CD1c-positive myeloid dendritic cell (primary cell): Measurements from ENCODE around the gene KBTBD7.

ENCODE experiments used
- DNase-seq: peaks from one replicate; pipeline ENCODE4 v3.0.0-alpha.2; 2016; ENCODE audit errors: extremely low spot score

Gene KBTBD7, protein sequence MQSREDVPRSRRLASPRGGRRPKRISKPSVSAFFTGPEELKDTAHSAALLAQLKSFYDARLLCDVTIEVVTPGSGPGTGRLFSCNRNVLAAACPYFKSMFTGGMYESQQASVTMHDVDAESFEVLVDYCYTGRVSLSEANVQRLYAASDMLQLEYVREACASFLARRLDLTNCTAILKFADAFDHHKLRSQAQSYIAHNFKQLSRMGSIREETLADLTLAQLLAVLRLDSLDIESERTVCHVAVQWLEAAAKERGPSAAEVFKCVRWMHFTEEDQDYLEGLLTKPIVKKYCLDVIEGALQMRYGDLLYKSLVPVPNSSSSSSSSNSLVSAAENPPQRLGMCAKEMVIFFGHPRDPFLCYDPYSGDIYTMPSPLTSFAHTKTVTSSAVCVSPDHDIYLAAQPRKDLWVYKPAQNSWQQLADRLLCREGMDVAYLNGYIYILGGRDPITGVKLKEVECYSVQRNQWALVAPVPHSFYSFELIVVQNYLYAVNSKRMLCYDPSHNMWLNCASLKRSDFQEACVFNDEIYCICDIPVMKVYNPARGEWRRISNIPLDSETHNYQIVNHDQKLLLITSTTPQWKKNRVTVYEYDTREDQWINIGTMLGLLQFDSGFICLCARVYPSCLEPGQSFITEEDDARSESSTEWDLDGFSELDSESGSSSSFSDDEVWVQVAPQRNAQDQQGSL

DNA sequence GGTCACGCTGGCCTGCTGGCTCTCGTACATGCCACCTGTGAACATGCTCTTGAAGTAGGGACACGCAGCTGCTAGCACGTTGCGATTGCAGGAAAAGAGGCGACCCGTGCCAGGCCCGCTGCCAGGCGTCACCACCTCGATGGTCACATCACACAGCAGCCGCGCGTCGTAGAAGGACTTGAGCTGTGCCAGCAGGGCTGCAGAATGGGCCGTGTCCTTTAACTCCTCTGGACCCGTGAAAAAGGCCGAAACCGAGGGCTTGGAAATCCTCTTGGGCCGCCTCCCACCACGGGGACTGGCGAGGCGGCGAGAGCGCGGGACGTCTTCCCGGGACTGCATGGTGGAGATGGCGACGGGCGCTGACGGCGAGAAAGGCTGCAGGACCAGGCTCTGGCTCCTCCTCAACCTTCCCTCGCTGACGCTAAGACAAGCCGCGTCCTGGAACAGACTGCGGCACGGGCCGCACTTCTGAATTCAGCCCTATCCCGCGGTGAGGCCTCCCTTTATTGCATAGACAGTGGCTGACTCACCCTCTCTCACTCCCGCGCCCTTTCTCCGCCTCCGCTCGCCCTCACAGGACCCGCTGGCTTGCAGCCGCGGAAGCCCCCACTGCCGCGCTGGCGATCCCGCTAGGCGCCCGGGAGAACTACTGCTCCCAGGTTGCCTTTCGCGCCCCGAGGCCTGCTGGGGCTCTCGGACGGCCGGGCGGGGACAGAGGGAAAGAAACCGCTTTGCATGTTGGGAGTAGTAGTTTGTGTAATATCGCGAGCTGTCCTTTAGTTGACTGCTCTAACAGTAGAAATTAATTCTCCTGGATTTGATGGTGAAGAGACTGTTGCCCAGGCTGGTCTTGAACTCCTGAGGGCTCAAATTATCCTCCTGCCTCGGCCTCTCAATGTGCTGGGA lies at the start of gene KBTBD7:
TSS of gene KBTBD7 (minus strand) at position 651 of the 906 bp plus-strand sequence. CDS start at position 339, 312 bp downstream.
- peak; percentile 94 for DNase-seq

DNA sequence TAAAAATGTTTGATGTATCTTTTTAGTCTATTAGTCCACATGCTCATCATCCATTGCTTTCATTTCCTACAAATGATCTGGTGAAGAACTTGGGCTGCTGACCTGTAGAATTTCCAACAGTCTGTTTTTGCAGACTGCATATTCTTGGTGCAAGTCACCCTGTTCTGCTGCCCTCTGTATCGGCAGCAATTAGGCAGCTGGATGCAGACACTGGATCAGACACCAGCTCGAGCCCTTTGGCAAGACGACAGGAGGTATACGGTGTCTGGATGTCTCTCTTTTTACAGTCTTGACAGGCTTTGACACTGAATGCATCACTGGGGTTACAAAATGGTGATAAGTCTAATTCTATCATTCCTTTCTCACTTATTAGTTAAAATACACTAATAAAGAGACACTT lies 47.3 kb upstream of the KBTBD7 start:
- DNase-seq = no peak

DNA sequence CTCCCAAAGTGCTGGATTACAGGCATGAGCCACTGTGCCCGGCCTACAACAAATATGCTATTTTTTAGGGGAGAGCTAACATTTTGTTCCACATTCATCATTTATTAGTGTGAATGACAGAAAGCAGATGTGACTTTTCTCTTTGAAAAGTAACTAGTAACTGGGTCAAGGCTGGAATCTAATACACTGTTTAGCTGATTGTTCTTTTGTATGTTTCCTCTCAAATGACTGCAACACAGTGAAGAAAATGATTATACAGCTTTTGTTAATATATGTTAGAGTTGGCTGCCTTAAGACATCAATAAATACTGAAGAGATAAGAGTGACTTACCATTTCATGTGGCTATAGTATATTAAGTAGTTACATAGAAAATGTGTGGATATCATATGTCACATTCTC lies 42.0 kb upstream of the KBTBD7 start:
- DNase-seq = no peak

DNA sequence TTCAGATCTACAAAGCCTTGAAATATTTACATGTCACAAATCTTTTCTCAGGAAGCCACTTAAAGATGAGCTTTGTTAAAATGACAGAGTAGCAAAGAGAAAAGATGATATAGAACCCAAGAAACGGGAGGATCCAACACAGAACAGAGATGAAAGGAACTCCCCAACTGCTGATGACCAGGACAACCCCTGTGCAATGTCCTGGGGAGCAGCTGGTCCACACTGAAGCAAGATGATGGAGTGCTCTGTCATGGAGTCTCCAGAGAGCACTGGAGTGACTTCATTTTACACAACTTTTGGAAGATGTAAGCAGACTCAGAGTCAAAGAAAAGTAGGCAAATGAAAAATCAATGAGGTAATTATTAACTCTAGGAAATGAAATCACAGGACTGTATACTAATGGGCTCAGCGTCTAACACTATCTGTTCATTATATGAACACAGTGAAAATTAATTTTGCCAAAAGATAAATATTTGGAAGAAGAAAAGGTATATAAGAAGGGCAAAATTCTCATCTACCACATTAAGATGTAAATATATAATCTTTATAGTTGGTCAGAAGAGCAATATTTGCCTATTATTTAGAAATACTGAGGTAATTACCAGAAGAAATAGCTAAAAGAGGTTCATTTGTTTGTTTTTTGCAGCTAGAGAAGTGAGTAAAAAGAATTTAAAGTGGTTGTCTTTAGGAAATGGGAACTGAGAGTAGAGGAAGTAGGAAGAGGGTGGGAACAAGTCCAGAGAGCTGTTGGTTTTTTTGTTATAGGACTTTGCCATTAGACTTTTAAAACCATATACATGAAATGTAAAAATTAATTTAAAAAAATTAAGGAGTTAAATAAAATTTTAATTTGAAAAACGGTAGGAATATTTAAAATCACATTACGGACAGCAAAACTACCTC lies 38.5 kb upstream of the KBTBD7 start:
- DNase-seq = peak; percentile 48

DNA sequence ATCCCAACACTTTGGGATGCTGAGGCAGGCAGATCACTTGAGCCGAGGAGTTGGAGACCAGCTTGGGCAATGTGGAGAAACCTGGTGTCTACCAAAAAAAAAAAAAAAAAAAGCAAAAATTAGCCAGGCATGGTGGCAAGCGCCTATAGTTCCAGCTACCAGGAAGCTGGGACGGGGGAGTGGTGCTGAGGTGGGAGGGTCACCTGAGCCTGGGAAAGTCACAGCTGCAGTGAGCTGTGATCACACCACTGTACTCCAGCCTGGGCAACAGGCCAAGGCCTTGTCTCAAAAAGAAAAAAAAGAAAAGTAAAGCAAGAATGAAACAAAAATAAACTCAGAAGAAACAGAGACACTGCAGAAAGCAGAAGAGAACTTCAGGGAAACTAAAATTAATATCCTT lies 37.4 kb upstream of the KBTBD7 start:
- no peak for DNase-seq

DNA sequence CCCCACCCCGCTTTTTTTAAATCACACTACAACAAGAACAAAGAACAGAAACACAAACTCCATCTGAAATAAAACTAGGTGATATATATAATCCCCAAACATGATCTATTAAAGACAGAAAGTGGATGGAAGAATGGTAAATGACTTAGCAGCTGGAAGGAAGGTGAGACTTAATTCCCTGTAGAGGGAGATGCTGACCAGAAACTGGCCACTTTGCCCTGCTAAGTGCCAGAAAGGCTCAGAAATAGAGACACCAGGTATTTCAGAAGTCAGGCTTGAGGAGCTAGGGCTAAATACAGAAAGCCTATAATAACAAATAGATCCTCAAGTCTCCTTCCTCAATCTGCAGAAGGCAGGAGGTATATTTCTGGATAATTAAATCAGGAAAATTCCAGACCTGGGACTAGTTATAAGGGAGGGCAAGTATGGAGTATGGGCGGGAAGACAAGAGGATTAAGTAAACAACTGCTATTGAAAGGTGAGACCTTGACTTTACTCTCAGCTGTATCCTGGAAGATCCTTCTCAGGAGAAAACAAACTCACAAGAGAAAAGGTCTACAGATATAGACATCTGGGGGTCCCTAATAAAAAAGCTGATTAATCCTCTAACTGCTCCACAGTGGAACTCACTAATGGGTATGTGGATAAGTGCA lies 36.8 kb upstream of the KBTBD7 start:
- DNase-seq = no peak

DNA sequence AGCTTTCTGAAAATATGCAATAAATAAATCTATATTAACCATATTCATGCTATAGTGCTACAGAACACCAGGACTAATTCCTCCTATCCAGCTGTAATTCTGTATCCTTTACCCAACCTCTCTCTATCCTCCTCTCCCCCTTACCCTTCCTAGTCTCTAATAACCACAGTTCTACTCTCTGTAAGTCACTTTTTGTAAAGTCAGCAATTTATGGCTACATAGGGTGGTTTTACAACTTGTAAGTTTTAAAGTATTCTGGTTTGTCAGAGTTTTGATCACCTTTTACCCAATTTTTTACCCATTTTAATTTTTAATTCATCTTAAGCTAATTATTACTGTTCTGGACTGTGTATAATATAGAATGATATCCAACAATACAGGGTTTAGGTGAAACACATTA lies 35.0 kb upstream of the KBTBD7 start:
- no peak for DNase-seq

DNA sequence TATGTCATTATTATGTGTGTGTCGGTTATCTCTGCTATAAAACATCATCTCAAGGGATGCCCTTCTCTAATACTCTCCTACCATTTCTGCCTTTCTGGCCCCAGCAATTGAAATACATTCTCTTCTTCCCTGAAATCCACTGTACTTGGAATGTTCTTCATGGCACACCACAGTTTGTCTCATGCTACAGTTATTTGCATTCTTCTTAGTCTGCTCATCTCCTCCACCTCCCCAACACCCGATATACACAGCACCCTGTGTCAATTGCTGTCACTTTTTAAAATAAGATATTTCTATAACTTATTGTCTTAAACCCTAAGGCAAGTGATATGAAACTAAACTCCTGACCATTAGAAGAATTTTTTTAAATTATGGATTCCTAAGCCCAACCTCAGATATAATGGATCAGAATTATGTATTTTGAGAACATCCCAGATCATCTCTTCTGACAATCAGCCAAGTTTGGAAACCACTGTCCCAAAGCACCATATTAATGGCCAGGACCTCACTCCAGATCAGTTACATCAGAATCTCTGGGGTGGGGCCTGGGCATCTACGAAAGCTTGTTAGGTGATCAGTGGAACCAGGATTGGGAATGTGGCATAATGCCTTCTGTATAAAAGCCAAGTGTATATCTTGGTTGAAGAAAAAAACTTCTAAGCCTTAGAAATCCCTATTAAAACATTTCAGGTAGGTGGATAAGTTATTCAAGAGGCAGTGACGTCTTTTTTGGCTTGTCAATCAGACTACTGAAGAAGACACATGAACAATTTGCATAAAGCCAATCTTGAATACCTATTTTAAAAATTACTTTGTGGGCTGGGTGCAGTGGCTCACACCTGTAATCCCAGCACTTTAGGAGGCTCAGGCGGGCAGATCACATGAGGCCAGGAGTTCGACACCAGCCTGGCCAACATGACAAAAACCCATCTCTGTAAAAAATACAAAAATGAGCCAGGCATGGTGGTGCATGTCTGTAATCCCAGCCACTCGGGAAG lies 30.0 kb upstream of the KBTBD7 start:
- no peak for DNase-seq

DNA sequence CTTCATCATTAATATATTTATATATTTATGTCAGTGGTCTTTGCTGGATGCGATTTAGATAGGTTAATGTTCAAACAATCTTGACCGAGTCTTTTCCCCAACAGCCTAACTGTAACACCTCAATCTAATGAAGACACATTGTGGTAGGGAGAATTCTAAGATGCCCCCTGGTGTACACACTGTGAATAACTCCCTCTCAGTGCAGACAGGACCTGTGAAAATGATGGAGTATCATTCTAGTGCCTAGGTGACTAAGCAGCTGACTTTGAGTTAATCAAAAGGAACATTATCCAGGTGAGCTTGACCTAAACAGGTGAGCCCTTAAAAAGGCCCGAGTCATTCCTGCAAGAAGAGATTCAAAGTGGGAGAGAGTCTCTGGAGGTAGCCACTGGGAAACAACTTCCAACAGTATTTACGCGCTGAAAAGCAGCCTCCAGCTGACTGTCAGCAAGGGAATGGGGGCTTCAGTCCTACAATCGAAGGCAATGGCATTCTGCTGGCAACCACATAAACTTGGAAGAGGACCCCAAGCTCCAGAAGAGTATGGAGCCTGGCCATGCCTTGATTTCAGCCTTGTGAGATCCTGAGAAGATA lies 28.0 kb upstream of the KBTBD7 start:
- DNase-seq = peak; percentile 55

DNA sequence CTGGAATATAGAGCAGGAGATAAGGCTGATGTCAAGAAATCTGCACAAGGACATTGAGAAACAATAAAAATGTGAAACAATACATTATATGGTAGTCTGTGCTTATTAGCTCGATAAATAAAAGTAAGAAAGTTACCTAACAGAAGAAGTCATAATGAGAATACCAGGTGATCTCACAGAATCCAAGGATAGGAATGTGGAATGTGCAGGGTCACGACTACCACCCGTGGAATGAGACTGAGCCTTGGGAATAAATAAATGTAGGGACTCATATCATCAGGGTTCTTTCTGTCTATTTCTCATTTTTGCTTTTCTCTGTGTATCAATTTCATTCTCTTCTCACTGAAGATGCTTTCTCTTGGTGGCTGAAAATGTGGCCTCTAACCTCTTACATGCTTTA lies 26.0 kb upstream of the KBTBD7 start:
- no peak for DNase-seq

DNA sequence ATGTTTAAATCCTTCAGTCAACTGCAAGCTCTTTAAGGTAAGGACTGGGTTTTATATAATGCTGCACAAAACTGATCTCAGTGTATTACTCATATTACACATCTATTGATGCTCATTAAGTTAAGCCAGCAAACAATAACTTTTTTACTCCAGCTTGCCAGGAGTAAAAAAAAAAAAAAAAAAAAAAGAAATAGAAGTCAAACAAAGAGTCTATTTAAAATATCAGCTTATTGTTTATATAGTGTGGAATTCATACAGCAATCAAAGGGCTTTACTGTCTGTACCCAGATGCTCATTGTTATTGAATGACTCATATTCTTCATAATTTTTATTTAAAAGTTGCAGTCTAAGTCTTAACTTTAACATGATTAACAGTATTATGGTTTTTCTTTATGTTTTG lies 21.8 kb upstream of the KBTBD7 start:
- DNase-seq = no peak

DNA sequence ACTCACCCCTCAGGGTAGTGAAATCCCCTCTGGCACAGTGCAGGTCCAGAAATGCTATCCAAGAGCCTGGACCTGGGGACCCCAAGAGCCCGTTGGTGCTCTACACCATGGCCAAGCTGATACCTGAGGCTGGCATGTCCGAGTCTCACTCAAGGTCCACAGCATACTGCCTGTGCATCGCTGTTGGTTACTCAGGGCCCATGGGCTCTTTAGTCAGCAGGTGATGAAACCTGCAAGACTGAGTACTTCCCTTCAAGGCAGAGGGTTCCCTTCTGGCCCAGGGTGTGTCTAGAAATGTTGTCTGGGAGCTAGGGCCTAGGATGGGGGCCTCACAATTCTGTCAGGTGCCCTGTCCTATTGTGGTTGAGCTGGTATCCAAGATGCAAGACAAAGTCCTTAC lies 19.6 kb upstream of the KBTBD7 start:
- DNase-seq = no peak

DNA sequence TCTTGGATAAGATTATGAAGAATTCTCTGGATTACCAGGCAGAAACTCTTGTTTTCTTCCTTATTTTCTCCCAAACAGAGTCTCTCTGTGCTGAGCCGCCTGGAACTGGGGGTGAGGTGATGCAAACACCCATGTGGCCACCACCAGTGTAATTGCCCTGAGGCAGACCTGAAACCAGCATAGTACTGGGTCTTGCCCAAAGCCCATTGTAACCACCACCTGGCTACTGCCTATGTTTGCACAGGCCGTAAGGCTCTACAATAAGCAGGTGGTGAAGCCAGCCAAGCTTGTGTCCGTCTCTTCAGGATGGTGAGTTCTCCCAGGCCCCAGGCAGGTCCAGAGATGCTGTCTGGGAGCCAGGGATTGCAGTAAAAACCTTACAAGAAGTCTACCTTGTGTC lies 18.9 kb upstream of the KBTBD7 start:
- no peak for DNase-seq

DNA sequence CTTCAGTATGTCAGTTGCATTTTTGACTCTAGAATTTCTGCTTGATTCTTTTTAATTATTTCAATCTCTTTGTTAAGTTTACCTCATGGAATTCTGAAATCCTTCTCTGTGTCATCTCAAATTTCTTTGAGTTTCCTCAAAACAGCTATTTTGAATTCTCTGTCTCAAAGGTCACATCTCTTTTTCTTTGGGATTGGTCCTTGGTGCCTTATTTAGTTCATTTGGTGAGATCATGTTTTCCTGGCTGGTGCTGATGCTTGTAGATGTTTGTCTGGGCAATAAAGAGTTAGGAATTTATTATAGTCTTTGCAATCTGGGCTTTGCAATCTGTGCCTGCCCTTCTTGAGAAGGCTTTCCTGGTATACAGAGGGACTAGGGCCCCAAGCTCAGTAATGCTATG lies 18.5 kb upstream of the KBTBD7 start:
- DNase-seq = no peak

DNA sequence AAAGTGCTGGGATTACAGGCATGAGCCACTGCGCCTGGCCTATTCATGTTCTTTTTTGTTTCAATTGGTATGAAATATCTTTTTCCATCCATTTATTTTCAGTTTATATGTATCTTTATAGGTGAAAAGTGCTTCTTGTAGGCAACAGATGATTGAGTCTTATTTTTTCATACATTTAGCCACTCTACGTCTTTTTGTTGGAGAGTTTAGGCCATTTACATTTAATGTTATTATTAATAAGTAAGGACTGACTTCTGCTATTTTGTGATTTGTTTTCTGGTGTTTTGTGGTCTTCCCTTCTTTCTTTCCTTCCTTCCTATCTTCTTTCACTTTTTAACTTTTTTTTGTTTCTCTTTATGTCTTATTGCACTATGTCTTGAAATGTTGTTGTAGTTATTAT lies 16.7 kb upstream of the KBTBD7 start:
- DNase-seq = no peak

DNA sequence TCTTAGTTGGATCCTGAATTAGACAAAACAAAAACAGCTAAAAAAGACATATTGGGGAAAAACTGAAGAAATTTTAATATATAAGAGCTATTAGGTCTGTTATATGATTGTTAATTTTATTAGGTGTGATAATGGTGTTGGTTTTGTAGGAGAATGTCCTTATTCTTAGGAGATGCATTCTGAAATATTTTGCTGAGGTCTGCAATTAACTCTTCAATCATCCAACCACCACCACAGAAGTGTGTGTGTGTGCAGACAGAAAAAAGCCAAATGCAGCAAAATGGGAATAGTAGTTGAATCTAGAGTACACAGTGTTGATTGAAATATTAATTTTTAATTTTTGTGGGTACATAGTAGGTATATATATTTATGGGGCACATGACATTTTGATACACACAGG lies 12.1 kb upstream of the KBTBD7 start:
- DNase-seq = no peak

DNA sequence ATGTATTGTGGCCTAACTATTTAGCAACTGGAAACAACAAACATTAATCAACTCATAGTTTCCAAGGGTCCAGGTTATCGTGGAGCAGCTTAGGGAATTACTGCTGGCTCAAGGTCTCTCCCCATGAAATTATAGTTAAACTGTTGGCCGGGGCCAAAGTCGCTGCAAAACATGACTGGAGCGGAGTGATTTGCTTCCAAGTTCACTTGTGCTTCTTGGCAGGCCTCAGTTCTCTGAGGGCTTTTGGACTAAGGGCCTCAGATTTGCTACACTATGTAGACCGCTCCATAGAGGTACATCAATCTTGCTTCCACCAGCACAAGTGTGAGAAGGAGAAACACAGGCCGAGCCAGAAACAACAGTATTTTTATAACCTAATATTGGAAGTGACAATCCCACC lies 9.4 kb upstream of the KBTBD7 start:
- no peak for DNase-seq

DNA sequence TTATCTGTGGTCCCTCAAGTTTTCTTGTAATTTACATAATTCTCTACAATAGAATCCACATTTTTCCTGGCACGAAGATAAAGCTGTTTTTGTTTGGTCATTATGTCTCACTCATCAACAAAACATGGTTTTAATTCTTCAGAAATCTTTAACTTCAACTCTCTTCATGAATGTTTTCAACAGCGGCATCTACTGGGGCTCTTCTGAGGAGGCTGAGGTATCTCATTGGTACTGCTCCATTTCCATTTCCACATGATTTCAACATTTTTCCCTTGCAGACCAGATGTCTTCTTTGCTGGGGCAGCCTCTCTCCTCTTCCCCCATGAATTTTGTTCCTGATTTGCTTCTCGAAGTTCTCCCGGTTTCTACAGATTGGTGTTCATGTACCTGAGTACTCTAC lies 5.8 kb upstream of the KBTBD7 start:
- DNase-seq = no peak

DNA sequence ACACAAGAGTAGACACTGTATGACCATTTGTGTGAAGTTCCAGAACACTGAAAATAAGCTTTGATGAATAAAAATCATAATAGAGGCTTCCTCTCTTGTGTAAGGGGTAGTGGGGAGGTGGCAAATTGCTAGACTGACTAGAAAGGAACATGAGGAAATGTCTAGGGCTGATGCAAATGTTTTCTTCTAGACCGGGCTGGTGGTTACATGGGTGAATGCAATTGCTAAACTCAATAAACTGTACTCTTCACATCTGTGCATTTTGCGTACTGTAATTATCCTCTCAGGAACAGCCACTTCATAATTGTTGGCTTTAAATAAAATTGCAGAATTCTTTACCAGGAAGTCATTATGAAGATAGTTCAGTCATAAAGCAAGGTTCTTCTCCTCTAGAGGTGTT lies 5.2 kb upstream of the KBTBD7 start:
- no peak for DNase-seq
